ENCODE results near the gene CALHM2. TPM values are rescaled to one million over a fixed set of nuclear protein-coding genes. Genes with fewer than 3 reads are reported as not detected.

CALHM2 gene
- polyA plus RNA-seq, 1 donor (not counting 4 experiments of a cell fraction or from before 2014, with no cell fraction given): 0.92 TPM

GRCh38 chr10:103476046-103476768, 24.0 kb upstream of the CALHM2 start:
- peak in 2 of 3 experiments; percentile 19 to 27 for TF ChIP-seq CTCF (optimal IDR thresholded peaks at IDR 0.05 in 1 of 3, IDR thresholded peaks at IDR 0.05 in 1 of 3, conservative IDR thresholded peaks at IDR 0.05 in 1 of 3; ENCODE audit: extremely low read depth in 1 of 3, insufficient read depth in 2 of 3, low read length in 3 of 3)
- no peak for TF ChIP-seq EZH2 (IDR thresholded peaks at IDR 0.05; ENCODE audit: low read length)
- FAIRE-seq (no peak), DNase-seq (ENCODE audit: low read depth, low spot score) (no peak)
- Histone ChIP-seq H2AFZ (ENCODE audit: control insufficient read depth, low read length) (no peak overlapping the region), H3K9me1 (ENCODE audit: control insufficient read depth, extremely low read depth, insufficient read depth, low read length) (no peaks in the 10 kb centered on the region), H3K4me2 (ENCODE audit: control insufficient read depth, extremely low read depth, insufficient read depth, low read depth, low read length) (no peak overlapping the region), H3K36me3 (ENCODE audit: control insufficient read depth in 2 of 2, extremely low read depth in 1 of 2, insufficient read depth in 2 of 2, low read length in 2 of 2) (no peaks in the 10 kb centered on the region), H3K9ac (ENCODE audit: control insufficient read depth, extremely low read depth, insufficient read depth, low read length) (no peak overlapping the region), H4K20me1 (ENCODE audit: control insufficient read depth, extremely low read depth, insufficient read depth, low read length) (no peaks in the 10 kb centered on the region), H3K9me3 (ENCODE audit: control insufficient read depth, low read depth, low read length) (no peaks in the 10 kb centered on the region), H3K79me2 (ENCODE audit: control insufficient read depth, insufficient read depth, low read length) (no peaks in the 10 kb centered on the region), H3K27me3 (ENCODE audit: control insufficient read depth, extremely low read depth, insufficient read depth, low read length) (no peaks in the 10 kb centered on the region), H3K27ac (ENCODE audit: control insufficient read depth, insufficient read depth, low read length) (no peak overlapping the region), H3K4me3 (ENCODE audit: control insufficient read depth in 2 of 3, extremely low read depth in 1 of 3, insufficient read depth in 2 of 3, low read depth in 1 of 3, low read length in 3 of 3) (no peak overlapping the region), H3K4me1 (ENCODE audit: control insufficient read depth, extremely low read depth, insufficient read depth, low read length) (peaks cover 11% of the 10 kb centered on the region)
- dilution Hi-C loops (cut with MboI; ENCODE audit: extremely low pct_ligation_motif_present, low sequenced_read_pairs): no loop called here

- Histone ChIP-seq H3K9me1 (ENCODE audit: control insufficient read depth, extremely low read depth, insufficient read depth, low read length) (no peaks in the 10 kb centered on the region), H3K9ac (ENCODE audit: control insufficient read depth, extremely low read depth, insufficient read depth, low read length) (no peak overlapping the region), H3K27me3 (ENCODE audit: control insufficient read depth, extremely low read depth, insufficient read depth, low read length) (no peaks in the 10 kb centered on the region), H3K79me2 (ENCODE audit: control insufficient read depth, insufficient read depth, low read length) (no peaks in the 10 kb centered on the region), H3K4me1 (ENCODE audit: control insufficient read depth, extremely low read depth, insufficient read depth, low read length) (peaks cover 11% of the 10 kb centered on the region), H3K36me3 (ENCODE audit: control insufficient read depth in 2 of 2, extremely low read depth in 1 of 2, insufficient read depth in 2 of 2, low read length in 2 of 2) (no peaks in the 10 kb centered on the region), H3K27ac (ENCODE audit: control insufficient read depth, insufficient read depth, low read length) (no peak overlapping the region), H3K9me3 (ENCODE audit: control insufficient read depth, low read depth, low read length) (no peaks in the 10 kb centered on the region), H3K4me2 (ENCODE audit: control insufficient read depth, extremely low read depth, insufficient read depth, low read depth, low read length) (no peak overlapping the region), H2AFZ (ENCODE audit: control insufficient read depth, low read length) (no peak overlapping the region), H3K4me3 (ENCODE audit: control insufficient read depth in 2 of 3, extremely low read depth in 1 of 3, insufficient read depth in 2 of 3, low read depth in 1 of 3, low read length in 3 of 3) (no peak overlapping the region), H4K20me1 (ENCODE audit: control insufficient read depth, extremely low read depth, insufficient read depth, low read length) (no peaks in the 10 kb centered on the region)
- FAIRE-seq (no peak), DNase-seq (ENCODE audit: low read depth, low spot score) (no peak)
- TF ChIP-seq CTCF (optimal IDR thresholded peaks at IDR 0.05 in 1 of 3, IDR thresholded peaks at IDR 0.05 in 1 of 3, conservative IDR thresholded peaks at IDR 0.05 in 1 of 3; ENCODE audit: extremely low read depth in 1 of 3, insufficient read depth in 2 of 3, low read length in 3 of 3) (no peak), EZH2 (IDR thresholded peaks at IDR 0.05; ENCODE audit: low read length) (no peak)
- dilution Hi-C loops (cut with MboI; ENCODE audit: extremely low pct_ligation_motif_present, low sequenced_read_pairs): no loop called here
Observed at GRCh38 chr10:103475437-103475836, 23.3 kb upstream of the CALHM2 start.

All from keratinocyte (primary cell).